ENCODE data around the gene ACBD4. TPM values are rescaled to one million over a fixed set of nuclear protein-coding genes. Genes with fewer than 3 reads are reported as not detected.

ACBD4 gene
- total and polyA plus RNA-seq, 10 of the 15 experiments (the other 5 are each of a cell fraction or from before 2014, with no cell fraction given): 0.20 to 13.8 (median 6.9) TPM

DNA sequence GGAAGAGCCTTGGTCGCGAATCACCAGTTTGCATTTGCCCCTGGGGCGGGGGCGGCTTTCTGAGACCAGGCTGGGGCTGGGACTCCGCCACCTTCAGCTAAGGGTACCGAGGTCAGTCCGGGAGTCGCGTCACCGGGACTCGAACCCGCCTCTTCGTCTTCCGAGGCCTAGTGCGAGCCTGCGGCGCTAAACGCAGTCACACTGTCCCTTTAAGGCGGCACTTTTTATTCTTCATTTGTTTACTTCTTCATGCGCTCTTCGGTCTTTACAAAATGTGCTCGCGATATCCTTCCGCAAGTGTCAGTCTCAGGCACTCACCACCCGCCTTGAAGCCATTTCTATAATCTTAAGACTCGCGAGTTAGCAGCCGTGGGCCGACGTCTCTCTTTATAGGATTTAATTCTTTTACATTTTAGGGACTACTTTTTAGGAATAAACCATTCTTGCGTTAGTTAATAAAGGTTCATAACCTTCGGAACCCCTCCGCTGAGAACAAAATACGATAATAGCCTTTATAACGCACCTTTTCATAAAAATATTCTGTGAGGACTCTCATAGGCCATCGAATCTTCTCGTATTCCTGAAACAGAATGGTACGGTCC lies 12.2 kb downstream of the ACBD4 start (continued):
- TF ChIP-seq, protein P1, sequence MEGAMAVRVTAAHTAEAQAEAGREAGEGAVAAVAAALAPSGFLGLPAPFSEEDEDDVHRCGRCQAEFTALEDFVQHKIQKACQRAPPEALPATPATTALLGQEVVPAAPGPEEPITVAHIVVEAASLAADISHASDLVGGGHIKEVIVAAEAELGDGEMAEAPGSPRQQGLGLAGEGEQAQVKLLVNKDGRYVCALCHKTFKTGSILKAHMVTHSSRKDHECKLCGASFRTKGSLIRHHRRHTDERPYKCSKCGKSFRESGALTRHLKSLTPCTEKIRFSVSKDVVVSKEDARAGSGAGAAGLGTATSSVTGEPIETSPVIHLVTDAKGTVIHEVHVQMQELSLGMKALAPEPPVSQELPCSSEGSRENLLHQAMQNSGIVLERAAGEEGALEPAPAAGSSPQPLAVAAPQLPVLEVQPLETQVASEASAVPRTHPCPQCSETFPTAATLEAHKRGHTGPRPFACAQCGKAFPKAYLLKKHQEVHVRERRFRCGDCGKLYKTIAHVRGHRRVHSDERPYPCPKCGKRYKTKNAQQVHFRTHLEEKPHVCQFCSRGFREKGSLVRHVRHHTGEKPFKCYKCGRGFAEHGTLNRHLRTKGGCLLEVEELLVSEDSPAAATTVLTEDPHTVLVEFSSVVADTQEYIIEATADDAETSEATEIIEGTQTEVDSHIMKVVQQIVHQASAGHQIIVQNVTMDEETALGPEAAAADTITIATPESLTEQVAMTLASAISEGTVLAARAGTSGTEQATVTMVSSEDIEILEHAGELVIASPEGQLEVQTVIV (IDR thresholded peaks at IDR 0.05; ENCODE audit: borderline replicate concordance, partially characterized antibody): peak; percentile 91
- TF ChIP-seq, protein P2, sequence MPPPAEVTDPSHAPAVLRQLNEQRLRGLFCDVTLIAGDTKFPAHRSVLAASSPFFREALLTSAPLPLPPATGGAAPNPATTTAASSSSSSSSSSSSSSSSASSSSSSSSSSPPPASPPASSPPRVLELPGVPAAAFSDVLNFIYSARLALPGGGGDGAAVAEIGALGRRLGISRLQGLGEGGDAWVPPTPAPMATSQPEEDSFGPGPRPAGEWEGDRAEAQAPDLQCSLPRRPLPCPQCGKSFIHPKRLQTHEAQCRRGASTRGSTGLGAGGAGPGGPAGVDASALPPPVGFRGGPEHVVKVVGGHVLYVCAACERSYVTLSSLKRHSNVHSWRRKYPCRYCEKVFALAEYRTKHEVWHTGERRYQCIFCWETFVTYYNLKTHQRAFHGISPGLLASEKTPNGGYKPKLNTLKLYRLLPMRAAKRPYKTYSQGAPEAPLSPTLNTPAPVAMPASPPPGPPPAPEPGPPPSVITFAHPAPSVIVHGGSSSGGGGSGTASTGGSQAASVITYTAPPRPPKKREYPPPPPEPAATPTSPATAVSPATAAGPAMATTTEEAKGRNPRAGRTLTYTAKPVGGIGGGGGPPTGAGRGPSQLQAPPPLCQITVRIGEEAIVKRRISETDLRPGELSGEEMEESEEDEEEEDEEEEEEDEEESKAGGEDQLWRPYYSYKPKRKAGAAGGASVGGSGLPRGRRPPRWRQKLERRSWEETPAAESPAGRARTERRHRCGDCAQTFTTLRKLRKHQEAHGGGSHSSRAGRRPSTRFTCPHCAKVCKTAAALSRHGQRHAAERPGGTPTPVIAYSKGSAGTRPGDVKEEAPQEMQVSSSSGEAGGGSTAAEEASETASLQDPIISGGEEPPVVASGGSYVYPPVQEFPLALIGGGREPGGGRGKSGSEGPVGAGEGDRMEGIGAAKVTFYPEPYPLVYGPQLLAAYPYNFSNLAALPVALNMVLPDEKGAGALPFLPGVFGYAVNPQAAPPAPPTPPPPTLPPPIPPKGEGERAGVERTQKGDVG (CRISPR knock-in tag; IDR thresholded peaks at IDR 0.05): peak; percentile 67; the same call in 1 of the 2 replicates
- TF ChIP-seq, protein P3, sequence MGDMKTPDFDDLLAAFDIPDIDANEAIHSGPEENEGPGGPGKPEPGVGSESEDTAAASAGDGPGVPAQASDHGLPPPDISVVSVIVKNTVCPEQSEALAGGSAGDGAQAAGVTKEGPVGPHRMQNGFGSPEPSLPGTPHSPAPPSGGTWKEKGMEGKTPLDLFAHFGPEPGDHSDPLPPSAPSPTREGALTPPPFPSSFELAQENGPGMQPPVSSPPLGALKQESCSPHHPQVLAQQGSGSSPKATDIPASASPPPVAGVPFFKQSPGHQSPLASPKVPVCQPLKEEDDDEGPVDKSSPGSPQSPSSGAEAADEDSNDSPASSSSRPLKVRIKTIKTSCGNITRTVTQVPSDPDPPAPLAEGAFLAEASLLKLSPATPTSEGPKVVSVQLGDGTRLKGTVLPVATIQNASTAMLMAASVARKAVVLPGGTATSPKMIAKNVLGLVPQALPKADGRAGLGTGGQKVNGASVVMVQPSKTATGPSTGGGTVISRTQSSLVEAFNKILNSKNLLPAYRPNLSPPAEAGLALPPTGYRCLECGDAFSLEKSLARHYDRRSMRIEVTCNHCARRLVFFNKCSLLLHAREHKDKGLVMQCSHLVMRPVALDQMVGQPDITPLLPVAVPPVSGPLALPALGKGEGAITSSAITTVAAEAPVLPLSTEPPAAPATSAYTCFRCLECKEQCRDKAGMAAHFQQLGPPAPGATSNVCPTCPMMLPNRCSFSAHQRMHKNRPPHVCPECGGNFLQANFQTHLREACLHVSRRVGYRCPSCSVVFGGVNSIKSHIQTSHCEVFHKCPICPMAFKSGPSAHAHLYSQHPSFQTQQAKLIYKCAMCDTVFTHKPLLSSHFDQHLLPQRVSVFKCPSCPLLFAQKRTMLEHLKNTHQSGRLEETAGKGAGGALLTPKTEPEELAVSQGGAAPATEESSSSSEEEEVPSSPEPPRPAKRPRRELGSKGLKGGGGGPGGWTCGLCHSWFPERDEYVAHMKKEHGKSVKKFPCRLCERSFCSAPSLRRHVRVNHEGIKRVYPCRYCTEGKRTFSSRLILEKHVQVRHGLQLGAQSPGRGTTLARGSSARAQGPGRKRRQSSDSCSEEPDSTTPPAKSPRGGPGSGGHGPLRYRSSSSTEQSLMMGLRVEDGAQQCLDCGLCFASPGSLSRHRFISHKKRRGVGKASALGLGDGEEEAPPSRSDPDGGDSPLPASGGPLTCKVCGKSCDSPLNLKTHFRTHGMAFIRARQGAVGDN (IDR thresholded peaks at IDR 0.05): no peak
- TF ChIP-seq NBN (IDR thresholded peaks at IDR 0.05) (peak; percentile 69), GATAD2B (conservative IDR thresholded peaks at IDR 0.05; ENCODE audit: low read depth) (no peak), MEF2A (IDR thresholded peaks at IDR 0.05; ENCODE audit: insufficient read depth, low read depth, low read length) (no peak), RAD21 (IDR thresholded peaks at IDR 0.05; ENCODE audit: insufficient read depth, low read depth, low read length) (no peak), POLR2A (IDR thresholded peaks at IDR 0.05; ENCODE audit: low read depth, low read length) (peak; percentile 68)
- TF ChIP-seq, protein P4, sequence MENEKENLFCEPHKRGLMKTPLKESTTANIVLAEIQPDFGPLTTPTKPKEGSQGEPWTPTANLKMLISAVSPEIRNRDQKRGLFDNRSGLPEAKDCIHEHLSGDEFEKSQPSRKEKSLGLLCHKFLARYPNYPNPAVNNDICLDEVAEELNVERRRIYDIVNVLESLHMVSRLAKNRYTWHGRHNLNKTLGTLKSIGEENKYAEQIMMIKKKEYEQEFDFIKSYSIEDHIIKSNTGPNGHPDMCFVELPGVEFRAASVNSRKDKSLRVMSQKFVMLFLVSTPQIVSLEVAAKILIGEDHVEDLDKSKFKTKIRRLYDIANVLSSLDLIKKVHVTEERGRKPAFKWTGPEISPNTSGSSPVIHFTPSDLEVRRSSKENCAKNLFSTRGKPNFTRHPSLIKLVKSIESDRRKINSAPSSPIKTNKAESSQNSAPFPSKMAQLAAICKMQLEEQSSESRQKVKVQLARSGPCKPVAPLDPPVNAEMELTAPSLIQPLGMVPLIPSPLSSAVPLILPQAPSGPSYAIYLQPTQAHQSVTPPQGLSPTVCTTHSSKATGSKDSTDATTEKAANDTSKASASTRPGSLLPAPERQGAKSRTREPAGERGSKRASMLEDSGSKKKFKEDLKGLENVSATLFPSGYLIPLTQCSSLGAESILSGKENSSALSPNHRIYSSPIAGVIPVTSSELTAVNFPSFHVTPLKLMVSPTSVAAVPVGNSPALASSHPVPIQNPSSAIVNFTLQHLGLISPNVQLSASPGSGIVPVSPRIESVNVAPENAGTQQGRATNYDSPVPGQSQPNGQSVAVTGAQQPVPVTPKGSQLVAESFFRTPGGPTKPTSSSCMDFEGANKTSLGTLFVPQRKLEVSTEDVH (IDR thresholded peaks at IDR 0.05; ENCODE audit: low read depth, partially characterized antibody): peak; percentile 90
- TF ChIP-seq, protein P5, sequence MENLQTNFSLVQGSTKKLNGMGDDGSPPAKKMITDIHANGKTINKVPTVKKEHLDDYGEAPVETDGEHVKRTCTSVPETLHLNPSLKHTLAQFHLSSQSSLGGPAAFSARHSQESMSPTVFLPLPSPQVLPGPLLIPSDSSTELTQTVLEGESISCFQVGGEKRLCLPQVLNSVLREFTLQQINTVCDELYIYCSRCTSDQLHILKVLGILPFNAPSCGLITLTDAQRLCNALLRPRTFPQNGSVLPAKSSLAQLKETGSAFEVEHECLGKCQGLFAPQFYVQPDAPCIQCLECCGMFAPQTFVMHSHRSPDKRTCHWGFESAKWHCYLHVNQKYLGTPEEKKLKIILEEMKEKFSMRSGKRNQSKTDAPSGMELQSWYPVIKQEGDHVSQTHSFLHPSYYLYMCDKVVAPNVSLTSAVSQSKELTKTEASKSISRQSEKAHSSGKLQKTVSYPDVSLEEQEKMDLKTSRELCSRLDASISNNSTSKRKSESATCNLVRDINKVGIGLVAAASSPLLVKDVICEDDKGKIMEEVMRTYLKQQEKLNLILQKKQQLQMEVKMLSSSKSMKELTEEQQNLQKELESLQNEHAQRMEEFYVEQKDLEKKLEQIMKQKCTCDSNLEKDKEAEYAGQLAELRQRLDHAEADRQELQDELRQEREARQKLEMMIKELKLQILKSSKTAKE (IDR thresholded peaks at IDR 0.05; ENCODE audit: low read depth, poor library complexity, severe bottlenecking): peak; percentile 99

Measured in GM12878 (cell line).